NCI-H2081 (cell line): ENCODE results near the gene COQ2.
"Not testable (repeated sequence)": the region's sequence is repeated elsewhere in the genome, so short reads cannot be mapped to it uniquely, and the experiment has no call there.

ENCODE experiments used
- DNase-seq, 2 experiments: peaks; one replicate each; lab custom pipeline; 2025; lab: John Stamatoyannopoulos, UW

COQ2 gene

DNA sequence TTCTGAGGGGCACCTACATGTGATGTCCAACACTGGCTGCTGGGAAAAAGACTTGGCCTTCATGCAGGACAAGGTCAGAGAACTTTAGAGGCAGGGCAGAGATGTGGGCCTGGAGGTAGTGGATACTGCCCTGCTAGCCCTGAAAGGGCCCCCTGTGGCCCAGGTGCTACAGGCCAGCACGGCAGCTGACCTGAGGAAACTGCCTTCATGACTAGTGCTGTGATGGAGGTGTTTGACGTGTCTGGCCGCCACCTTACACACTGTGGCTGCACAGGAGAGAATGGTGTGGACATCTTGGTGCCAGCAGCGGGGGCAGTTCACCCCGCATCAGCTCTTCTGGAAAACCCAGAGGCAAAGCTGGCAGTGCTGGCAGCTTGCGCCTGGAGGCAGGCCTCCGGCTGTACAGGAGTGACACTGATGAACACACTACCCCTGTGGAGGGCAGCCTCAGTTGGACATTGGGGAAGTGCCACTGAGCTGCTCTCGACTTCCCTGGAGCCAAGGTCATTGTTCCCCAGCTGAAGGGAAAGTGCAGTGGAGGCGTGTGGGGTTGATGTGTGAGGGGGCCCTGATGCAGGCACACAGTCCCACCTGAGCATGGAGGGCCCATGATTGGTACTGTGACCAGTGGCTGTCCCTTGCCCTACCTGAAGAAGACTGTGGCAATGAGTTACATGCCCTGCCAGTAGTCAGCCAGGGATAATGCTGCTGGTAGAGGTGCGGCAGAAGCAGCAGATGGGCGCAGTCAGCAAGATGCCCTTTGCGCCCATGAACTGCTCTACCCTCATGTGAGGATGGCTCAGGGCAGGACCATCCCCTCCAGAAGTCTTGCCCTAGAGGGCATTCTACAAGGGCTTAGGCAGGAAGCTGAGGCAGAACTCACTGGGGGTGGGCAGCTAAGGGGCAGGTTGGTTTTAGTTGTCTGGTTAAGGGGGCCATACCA is 36.9 kb downstream of the COQ2 start:
- no peak for DNase-seq

DNA sequence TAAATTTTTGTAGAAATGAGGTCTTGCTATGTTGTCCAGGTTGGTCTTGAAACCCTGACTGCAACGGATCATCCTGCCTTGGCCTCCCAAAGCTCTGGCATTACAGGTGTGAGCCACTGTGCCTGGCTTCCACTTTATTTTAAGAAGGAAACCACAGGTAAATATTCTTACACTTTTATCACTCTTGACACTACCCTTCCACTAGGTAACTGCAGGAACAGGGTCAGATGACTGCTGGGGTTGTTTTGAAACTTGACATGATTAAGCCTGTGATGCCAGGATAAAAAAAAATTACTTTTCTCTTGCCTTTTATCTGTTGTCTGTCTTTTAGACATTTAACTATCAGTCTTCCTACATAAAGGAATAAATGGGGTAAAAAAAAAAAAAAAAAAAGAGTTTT is 43.5 kb downstream of the COQ2 start:
- DNase-seq, result no peak

DNA sequence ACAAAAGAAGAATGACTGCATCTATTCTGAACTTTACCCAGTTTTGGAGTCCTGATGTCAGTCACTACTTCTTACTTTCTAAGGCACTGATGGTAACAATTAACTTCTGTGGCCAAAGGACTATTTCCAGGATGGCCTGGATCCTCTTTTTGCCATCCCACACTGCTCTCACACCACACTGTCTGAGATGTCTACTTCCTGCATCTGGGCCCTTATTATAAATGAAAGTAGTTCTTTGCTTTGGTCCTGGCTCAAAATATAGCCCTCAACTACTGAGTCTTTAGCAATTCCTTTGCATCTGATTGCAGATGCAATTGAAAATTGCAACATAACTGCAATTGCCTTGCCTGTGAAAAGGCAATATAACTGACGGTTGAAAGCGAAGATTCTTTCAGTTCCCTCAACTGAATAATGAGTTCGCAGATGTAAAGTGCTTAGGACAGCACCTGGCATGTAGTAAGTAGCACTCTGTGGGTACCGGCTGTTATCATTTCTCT is 44.2 kb downstream of the COQ2 start:
- DNase-seq, result no peak

DNA sequence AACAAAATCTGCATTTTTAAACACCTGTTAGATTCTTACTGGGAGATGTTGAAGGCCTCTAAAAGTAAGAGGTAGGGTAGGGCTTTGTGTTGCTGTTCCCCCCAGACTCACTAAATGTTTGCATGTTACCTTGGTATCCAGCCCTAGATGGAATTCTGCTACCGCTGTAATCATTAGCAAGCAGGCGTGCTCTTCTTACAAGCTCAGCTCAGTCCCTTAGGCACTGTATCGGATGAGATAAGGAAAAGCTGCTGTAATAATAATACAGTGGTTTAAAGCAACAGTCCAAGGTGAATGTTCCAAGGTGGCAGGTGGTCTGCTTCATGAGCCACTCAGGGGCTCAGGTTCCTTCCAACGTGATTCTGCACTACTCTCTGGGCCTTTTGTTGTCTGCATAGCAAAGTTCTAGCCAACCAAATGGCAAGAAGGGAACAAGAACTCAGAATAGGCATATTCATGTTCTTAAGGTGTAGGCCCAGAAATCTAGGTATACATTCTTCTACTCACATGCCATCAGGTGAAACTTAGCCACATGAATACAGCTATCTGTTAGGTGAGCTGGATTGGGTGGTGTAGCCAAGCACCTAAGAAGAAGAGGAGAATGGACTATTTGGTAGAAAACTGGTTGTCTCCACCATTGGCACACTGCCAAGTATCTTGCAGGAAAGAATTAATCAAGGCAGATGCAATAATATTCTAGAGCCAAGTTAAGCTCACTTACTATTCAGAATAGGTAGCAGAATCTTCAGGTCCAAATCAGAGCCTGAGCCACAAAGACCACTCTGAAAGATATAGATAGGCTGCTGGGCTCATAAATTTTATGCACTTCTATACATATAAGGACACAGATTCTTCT is 46.0 kb downstream of the COQ2 start:
- DNase-seq, result no peak

DNA sequence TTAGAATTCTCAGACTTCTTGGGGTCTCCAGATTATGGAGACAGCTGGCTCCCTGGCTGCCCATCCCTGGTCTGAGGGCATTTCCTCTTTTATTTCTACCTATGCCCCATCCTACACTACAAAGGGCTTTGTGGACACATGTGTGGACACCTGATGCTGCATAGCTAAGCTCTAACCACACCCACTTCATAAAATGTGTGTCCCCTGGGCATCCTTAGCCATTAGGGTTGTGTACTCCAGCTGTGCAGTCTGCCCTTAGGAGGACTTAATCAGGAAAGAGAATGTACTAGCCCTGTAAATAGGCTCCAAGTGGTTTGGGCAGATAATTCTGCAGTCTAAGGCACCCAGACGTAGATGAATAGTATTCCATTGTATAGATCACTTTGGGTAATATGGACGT is 47.0 kb downstream of the COQ2 start:
- peak in 1 of 2 experiments; percentile 1 for DNase-seq

DNA sequence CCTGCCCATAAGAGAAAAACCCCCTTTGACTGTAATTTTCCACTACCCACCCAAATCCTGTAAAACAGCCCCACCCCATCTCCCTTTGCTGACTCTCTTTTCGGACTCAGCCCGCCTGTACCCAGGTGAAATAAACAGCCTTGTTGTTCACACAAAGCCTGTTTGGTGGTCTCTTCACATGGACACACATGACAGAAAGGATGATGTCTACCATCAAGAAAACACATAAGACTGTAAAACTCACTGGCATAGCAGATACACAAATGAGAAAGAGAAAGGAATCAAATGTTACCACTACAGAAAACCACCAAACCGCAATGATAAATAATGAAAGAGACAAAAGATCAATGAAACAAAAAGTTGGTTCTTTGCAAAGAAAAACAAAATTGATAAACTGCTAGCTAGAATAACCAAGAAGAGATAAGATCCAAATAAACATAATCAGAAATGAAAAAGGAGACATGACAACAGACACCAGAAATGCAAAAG is 48.9 kb downstream of the COQ2 start:
- not testable (repeated sequence) for DNase-seq

DNA sequence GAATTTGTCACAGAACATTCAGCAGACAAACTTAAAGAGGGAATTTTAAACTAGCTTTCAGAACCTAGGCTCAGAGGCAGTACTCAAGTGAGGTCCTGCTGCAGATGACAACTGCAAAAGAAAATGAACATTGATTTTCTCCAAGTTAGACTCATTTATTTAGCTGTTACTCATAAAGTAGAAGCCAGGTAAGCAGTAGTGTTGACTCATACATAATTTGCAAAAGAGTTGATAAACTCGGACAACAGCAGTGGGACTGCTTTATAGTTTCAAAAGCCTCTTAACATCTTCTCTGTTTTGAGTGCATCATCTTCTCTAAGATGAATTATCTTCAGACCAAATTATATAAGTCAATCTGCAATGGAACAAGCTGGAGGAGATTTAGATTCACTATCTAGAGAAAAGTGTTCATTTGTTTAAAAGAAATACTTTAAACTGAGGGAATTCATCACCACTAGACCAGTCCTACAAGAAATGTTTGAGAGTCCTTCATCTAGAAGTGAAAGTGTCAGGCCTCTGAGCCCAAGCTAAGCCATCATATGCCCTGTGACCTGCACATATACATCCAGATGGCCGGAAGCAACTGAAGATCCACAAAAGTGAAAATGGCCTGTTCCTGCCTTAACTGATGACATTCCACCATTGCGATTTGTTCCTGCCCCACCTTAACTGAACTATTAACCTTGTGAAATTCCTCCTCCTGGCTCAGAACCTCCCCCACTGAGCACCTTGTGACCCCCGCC is 49.5 kb downstream of the COQ2 start:
- DNase-seq, result no peak

DNA sequence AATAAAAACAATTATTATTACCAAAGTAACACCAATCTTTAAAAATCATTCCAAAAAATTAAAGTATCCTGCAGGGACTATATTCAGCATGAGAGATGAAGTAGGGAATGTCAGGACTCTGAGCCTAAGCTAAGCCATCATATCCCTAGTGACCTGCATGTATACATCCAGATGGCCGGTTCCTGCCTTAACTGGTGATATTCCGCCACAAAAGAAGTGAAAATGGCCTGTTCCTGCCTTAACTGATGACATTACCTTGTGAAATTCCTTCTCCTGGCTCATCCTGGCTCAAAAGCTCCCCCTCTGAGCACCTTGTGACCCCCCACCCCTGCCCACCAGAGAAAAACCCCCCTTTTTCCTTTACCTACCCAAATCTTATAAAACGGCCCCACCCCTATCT is 50.2 kb downstream of the COQ2 start:
- not testable (repeated sequence) for DNase-seq

DNA sequence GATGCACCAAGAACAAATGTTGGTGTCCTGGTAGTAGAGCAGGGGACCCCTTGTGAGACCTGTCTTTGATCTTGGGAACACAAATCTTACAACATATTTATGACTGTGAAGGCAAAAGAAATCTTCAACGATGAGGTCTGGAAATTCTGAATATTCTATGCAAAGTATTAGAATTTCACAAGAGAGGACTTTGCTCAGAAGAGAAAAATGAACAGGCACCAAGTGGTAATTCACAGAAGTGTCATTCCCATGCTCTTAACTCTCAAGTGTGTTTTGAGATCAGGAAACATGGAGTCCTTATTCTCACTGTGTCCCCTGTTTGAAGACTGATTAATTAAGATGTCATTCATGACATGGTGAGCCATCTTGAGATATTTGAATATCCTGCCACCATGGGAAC is 52.5 kb downstream of the COQ2 start:
- DNase-seq, result no peak

DNA sequence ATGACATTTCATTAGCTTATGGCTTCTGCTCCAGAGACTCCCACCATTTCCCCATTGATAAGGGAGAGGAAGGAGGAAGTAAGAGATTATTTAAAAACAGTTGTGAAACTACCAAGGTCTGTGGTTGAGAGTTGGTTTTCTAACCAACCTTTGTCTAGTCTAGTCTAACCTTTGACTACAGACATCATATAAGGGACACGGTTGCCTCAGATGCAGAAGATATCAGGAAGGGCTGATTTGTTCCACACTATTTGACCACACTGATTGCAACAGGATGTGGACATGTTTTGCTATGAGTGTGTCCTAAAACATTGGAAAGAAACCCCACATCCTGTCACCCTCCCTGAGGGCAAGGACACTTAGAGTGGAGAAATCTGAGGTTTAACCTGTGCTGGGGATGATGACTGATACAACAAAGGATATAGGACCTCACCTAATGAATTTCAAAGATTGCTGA is 53.0 kb downstream of the COQ2 start:
- DNase-seq, result no peak

DNA sequence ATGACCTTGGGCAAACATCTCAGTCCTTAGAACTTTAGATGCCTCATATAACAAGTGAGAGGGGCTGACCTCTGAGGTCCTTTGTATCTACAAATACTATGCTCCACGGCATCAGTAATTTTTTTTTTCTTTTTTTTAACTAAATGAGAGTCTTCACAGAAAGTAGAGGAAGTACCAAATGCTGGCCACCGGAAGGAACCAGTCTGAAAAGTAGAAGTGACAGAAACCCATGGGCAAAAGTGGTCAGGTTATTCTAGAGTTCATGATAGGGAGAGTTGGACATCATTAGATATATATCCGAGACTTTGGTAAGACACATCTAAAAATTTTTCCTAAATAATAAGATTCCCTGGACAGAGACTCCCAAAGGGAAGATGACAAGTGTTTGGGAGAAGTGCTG is 53.7 kb downstream of the COQ2 start:
- no peak for DNase-seq

DNA sequence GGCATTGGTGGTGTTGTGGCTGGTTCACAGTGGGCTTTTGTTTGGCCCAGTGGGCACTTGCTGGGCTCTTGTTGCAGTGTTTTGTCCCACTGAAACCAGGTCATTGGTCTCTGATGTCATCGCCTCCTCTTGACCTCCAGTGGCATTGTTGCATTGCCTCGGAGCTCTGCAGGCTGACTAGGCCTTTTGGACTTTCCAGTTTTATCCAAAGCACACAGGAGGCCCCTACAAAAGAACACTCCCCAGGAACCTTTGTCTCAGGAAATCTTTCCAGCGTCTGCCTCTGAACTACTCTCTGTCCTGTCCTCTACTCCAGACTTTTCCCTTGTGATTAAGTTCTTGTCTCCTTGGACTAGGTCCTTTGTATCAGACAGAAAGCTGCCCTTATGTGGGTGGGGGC is 54.8 kb downstream of the COQ2 start:
- DNase-seq, result no peak

DNA sequence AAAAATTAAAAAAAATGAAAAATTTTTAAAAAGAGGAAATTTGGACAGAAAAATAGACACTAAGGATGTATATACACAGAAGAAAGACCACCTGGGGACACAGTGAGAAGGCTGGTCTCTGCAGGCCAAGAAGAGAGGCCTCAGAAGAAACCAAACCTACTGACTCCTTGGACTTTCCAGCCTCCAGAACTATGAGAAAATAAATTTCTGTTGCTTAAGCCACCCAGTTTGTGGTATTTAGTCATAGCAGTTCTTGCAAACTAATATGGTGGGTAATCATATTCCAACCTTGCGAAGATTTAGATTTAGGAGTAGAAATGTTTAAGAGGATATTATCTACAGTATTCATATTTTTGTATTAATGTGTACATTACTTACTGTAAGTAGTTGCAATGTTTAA is 56.4 kb downstream of the COQ2 start:
- DNase-seq, result no peak

DNA sequence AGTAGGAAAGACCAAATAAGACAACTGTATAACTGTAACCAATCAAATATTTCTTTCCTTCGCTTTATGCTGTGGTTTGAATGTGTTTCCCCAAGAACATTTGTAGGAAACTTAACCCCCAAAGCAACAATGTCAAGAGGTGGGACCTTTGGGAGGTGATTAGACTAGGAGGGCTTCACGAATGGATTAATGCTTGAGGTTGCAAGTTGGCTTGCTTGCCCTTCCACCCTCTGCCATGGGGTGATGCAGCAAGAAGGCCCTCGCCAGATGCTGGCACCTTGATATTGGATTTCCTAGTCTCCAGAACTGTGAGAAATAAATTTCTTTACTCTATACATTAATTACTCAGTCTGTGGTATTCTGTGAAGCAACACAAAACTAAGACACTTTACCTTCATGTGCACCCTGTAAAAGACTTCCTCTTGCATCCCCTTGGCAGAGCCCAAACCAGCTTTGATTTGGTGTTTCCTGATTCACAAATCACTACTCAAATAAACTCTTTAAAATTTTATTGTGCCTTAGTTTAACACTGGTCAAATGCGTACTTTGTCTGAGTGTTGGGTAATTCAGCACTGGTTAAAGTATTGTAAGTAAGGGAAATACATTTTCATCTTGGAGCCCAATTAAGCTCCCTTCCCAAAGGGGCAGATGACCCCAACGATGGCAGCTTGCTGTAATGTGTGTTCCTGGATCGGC is 59.9 kb downstream of the COQ2 start:
- no peak for DNase-seq

DNA sequence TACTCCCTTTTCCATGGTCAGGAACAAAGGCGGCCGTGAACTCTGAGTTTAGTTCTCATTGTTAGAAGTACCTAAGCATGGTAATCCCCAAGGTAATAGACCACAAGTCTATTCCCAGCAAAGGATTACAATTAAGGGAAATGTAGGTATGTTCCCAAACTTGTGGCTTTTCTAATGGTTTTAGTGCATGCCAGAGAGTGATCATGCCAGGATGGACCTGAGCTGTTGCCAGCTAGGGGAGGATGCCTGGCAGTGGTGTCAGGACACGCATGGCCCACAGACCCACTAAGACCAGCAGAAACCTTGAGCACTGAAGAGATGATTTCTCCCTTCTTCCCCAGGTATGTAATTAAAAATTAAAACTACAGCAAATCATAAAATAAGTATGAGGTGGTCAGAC is 60.8 kb downstream of the COQ2 start:
- DNase-seq, result no peak

DNA sequence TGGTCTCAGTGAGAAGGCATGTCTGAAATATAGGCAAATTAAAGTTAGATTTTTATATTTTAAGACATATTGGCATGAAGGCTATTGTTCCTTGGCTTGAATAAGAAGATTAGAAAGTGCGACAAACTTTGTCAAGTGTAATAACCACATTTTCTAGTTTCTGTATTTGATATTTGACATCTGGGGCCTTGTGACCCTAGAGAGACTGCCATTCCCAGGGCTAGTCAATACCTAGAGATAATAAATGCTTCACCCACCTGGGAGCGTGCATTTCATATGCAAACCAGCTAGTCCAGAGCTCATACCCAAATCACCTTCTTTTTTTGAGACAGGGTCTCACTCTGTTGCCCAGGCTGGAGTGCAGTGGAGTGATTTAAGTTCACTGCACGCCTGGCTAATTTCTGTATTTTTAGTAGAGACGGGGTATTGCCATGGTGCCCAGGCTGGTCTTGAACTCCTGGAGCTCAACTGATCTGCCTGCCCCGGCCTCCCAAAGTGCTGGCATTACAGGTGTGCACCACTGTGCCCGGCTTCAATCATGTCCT is 62.6 kb downstream of the COQ2 start:
- DNase-seq, result no peak

DNA sequence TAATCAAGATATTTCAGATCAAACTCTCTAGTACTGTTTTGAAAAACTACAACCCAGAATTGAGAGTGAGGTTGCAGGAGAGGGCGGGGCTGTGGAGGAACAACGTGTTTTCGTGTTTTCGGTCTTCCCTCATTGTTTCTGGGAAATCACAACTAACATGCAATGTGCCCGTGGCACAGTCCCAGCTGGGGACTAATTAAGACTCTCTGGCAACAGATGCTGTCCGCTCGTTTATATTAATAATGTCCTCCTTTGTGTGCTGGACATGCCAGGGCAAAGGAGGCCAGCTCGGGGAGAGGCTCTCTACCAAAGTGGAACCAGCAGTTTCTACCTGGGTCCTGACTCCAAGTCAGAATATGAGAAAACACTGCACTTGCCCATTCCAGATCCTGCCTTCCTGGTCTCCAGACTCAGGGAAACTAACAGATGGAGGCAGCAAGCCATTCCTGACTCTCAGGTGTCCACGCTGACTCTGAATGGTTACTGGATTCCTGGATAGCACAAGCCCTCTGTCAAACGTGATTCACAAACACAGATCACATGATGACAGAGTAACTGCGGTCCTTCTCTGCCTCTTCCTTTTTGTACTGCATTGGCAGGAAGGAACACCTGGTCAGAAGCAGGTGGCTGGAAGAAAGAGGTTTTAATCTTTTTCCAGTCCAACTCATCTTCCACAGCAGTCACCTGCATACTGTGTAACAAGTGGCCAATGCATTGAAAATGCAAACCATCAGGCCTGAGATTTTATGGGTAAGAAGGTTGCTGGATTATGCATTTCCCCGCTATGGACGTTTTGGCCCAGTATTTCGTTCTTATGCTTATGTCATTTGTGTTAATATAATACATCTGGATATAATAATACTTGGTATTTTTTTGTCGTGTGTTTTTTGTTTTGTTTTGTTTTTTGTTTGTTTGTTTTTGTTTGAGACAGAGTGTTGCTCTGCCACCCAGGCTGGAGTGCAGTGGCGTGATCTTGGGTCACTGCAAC is 65.0 kb downstream of the COQ2 start:
- DNase-seq, result peak in 1 of 2 experiments; percentile 62

DNA sequence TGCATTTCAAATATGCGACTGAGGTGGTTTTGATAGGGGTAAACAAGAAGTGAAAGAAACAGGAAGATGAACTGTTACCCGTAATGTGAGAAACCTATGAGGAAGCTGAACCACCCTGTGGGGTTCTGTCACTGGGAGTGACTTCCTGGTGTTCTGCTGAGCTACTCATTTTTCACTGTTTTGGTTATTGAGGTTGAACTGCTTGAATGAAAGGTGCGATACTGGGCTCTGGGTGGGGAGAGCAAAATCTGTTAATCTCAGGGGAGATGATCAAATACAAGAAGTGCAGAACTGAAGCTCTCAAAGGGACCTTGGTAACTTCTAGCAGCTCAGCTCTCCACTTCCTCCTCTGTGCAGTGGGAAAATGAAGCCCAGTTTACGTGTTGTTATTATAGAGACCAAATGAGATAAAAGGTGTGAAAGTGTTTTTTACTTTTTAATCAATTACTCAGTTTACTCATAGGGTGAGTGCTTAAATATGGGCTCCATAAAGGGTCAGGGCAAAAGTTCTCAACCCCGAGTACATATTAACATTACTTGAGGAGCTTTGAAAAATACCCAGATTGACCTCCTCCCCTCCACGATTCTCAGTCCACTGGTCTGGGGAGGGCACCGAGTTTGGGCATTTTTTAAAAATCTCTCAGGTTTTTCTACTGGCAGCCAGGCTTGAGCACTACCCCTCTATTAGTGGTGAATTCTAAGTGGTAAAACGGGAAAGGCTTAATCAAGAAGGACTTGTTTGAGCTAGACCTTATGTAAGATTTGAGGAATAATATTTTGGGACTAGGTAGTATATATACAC is 66.7 kb downstream of the COQ2 start:
- DNase-seq, result peak in 1 of 2 experiments; percentile 16
